GM12875 (cell line): ENCODE measurements around the gene GALNT9.

Experiments
- H3K4me3 ChIP-seq: one replicate; pipeline ENCODE4 v1.5.1; 2011; ENCODE audit warnings: low read depth, low read length, control low read depth
- TF ChIP-seq, protein P1 (sequence below): IDR thresholded peaks from 2 replicates; pipeline ENCODE4 v1.5.1; 2011; ENCODE audit warnings: low read depth, mild to moderate bottlenecking, control low read depth, inconsistent platforms, low read length, moderate library complexity, borderline replicate concordance; ENCODE audit not compliant: insufficient read depth

Gene GALNT9

DNA sequence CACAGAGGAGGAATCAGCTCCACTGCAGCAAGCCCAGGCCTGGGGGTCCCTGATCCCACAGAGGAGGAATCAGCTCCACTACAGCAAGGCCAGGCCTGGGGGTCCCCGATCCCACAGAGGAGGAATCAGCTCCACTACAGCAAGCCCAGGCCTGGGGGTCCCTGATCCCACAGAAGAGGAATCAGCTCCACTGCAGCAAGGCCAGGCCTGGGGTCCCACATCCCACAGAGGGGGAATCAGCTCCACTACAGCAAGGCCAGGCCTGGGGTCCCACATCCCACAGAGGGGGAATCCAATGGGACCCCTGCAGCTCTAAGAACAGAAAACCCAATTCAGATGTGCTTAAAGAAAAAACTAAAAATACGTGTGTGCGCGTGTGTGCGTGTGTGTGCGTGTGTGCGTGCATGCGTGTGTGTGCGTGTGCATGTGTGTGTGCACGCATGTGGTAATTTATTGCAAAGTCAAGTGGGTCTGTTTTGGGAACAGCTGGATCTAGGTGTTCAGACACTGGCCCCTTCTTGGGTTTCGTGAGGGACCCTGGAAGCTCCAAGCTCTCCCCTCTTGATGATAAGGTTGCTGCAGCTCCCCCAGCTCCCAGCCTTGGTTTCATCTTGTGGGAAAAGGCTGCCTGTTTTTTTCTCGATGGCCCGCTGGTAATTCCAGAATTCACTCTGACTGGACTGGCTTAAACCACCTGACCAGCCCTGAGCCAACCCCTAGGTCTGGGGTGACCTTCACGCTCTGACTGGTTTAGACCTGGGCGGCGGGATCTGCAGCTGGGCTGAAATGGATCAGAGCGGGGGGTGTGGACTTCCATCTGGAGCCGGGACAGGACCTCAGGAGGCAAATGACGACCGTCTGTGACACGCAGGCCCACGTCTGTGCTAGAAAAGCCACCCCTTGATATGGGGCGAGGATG is 47.1 kb downstream of the GALNT9 start:
- TF ChIP-seq, protein P1, sequence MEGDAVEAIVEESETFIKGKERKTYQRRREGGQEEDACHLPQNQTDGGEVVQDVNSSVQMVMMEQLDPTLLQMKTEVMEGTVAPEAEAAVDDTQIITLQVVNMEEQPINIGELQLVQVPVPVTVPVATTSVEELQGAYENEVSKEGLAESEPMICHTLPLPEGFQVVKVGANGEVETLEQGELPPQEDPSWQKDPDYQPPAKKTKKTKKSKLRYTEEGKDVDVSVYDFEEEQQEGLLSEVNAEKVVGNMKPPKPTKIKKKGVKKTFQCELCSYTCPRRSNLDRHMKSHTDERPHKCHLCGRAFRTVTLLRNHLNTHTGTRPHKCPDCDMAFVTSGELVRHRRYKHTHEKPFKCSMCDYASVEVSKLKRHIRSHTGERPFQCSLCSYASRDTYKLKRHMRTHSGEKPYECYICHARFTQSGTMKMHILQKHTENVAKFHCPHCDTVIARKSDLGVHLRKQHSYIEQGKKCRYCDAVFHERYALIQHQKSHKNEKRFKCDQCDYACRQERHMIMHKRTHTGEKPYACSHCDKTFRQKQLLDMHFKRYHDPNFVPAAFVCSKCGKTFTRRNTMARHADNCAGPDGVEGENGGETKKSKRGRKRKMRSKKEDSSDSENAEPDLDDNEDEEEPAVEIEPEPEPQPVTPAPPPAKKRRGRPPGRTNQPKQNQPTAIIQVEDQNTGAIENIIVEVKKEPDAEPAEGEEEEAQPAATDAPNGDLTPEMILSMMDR, result no peak
- no peak overlapping the region for H3K4me3 ChIP-seq

DNA sequence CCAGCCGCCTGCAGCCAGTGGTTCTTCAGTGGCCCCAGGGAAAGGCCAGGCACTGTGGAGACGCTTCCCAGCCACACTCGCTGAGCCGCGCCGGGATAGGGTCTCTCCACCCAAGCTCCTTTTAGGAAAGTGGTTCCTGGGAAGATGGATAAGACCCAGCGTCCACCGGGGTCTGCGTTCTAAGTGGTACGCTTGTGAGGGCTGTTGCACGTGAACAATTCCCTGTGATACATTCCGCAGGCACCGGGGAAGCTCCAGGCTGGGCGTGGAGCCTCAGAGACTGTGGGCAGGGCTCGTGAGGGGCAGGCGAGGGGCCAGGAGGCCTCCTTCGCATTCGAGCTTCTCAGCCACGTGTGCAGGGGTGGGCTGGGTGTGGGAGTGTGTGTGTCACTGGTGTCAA is 48.4 kb downstream of the GALNT9 start:
- TF ChIP-seq, protein P1, result no peak
- H3K4me3 ChIP-seq, result no peak overlapping the region

DNA sequence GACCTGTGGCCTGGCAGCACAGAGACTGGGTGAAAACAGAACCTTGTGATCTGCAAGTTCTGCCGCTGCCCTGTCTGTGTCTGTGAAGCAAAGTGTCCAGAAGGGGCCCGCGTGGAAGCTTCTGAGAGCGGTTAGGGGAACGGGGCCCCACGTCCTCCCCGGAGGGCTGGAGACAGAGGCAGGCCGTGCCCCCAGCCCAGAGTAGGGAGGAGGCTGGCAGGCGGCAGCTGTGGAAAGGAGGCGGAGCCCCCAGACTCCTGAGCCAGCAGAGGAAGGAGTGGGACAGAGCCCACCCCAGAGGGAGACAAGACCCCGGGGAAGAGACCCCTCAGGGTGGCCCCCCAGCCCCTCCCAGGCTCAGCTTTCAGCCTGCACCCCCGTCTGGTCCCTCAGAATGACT is 49.0 kb downstream of the GALNT9 start:
- H3K4me3 ChIP-seq, result no peak overlapping the region
- TF ChIP-seq, protein P1, result no peak

DNA sequence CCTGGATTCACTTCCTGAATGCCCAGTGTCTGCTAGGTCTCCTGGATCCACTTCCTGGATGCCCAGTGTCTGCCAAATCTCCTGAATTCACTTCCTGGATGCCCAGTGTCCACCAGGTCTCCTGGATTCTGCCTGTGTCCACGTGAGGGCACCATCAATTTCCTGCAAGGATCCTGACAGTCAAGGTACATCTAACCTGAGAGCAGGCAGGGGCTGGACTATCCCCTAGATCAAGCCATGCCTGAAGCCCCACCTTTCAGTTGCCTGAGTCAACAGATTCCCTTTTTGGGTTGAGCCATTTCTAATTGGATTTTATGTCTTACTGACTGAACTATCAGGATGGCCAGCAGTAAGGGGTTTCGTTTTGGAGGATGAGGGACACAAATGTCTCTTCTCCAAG is 49.5 kb downstream of the GALNT9 start:
- TF ChIP-seq, protein P1, result no peak

DNA sequence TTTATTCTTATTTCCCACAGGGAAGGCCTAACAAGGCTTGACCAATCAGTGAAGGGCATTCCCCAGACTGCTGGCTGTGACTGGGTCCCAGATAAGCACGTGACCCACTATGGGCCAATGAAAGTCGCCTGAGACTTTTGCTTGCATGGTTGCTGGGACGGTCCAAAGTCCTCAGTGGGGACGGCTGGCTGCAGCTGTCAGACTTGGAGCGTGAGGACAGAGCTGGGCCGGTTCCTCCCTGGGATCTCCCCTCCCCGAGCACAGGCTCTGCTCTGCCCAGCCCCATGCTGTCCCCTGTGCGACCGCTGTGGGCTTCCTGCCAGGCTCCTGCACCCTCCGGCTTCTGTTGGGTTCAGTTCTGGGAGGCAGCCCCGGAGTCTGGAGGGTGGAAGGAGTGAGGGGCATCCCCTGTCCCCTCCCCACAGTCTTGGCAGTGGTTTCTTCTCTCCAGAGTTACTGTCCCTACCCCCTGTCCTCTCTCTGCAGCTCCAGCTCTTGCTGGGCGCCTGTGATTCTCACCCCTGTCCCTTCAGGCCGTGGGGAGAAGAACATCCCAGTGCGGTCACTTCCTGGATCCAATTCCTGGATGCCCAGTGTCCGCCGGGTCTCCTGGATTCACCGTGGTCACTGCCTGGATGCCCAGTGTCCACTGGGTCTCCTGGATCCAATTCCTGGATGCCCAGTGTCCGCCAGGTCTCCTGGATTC is 50.1 kb downstream of the GALNT9 start:
- TF ChIP-seq, protein P1, result no peak
- H3K4me3 ChIP-seq, result no peak overlapping the region

More for the DNA sequence above, 49.5 kb downstream of the GALNT9 start:
- H3K4me3 ChIP-seq, result no peak overlapping the region

DNA sequence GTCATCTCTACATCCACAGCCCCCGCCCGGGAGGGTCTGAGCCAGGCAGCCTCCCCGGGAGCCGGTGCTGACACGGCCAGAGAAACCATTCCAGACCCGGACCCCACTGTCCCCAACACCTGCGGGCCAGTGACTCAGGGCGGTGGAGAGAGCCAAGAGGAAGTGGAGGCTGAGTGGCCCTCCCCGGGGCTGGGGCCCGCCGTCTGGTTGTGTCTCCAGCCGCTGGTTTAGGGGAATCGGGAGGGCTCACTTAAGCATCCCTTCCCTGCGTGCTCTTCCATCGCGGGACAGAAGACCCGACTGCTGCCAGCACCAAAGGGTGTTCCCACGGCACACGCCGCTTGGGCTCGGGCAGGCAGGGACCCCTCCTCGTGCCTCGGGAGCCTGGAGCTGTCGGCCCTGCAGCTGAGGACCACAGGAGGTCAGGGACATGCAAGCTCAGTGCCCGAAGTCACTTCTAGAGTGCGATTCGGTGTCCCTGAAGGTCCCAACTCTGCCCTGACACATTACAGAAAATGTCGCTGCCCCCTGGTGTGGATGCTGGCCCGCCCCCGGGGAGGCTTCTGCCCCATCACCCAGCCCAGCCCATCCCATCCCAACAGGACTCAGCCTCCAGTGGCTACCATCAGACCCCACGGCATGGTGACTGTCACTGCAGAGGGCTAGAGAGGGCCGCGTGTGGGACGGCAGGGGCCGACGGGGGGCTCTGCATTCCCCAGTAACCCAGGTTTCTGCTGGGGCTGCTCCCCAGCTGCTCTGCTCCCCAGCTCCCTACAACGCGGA is 50.8 kb downstream of the GALNT9 start:
- TF ChIP-seq, protein P1, result no peak
- H3K4me3 ChIP-seq, result no peak overlapping the region
